HepG2 (cell line): ENCODE results near the gene SNAPC4.

ENCODE experiments used
- GABPB1 ChIP-seq: IDR thresholded peaks from 2 replicates; pipeline ENCODE4 v1.6.1; 2016; ENCODE audit warnings: mild to moderate bottlenecking, missing genetic modification reagents, moderate library complexity, missing compliant biosample characterization
- RFXAP ChIP-seq: sonication (generic); formaldehyde crosslinking; IDR thresholded peaks from 2 replicates; pipeline ENCODE4 v1.4.0; 2020; ENCODE audit warnings: missing genetic modification reagents, borderline replicate concordance
- TCF12 ChIP-seq, 2 experiments: fragments of 450-650 bp in 1 of 2; sonication (generic) in 1 of 2; formaldehyde crosslinking in 1 of 2; IDR thresholded peaks; 2 replicates each; pipeline versions ENCODE4 v1.6.1 to v1.8.0; 2017 to 2022; ENCODE audit warnings: antibody characterized with exemption in 1 of 2, mild to moderate bottlenecking in 1 of 2, missing genetic modification reagents in 1 of 2, moderate library complexity in 1 of 2
- TF ChIP-seq, protein P1 (sequence below): sonication (generic); formaldehyde crosslinking; IDR thresholded peaks from 2 replicates; pipeline ENCODE4; 2020; ENCODE audit warnings: missing genetic modification reagents, mild to moderate bottlenecking, borderline replicate concordance
- TF ChIP-seq, protein P2 (sequence below): sonication (generic); formaldehyde crosslinking; IDR thresholded peaks from 2 replicates; pipeline ENCODE4 v1.8.1; 2022; ENCODE audit warnings: mild to moderate bottlenecking, missing genetic modification reagents

DNA sequence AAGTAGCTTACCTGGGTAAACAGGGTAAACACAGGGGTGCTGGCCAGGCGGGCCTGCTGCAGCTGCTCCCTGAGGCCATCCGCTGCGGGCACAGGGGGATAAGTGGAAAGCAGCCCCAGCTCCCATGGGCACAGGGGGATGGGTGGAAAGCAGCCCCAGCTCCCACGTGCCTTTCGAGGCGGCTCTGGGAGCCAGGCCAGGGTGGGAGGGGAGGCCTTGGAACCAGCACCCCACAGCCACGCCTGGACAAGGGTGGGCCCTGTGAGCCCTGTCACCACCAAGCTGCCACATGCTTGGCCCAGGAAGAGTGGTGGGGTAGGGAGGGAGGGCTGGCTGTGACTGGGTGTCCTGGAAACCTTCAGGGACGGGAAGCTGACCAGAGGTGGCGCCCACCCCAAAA, 18.7 kb downstream of the SNAPC4 start:
- TF ChIP-seq RFXAP (CRISPR knock-in tag), result no peak
- TF ChIP-seq, protein P1, sequence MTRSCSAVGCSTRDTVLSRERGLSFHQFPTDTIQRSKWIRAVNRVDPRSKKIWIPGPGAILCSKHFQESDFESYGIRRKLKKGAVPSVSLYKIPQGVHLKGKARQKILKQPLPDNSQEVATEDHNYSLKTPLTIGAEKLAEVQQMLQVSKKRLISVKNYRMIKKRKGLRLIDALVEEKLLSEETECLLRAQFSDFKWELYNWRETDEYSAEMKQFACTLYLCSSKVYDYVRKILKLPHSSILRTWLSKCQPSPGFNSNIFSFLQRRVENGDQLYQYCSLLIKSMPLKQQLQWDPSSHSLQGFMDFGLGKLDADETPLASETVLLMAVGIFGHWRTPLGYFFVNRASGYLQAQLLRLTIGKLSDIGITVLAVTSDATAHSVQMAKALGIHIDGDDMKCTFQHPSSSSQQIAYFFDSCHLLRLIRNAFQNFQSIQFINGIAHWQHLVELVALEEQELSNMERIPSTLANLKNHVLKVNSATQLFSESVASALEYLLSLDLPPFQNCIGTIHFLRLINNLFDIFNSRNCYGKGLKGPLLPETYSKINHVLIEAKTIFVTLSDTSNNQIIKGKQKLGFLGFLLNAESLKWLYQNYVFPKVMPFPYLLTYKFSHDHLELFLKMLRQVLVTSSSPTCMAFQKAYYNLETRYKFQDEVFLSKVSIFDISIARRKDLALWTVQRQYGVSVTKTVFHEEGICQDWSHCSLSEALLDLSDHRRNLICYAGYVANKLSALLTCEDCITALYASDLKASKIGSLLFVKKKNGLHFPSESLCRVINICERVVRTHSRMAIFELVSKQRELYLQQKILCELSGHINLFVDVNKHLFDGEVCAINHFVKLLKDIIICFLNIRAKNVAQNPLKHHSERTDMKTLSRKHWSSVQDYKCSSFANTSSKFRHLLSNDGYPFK (CRISPR knock-in tag), result no peak
- TF ChIP-seq, protein P2, sequence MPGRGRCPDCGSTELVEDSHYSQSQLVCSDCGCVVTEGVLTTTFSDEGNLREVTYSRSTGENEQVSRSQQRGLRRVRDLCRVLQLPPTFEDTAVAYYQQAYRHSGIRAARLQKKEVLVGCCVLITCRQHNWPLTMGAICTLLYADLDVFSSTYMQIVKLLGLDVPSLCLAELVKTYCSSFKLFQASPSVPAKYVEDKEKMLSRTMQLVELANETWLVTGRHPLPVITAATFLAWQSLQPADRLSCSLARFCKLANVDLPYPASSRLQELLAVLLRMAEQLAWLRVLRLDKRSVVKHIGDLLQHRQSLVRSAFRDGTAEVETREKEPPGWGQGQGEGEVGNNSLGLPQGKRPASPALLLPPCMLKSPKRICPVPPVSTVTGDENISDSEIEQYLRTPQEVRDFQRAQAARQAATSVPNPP, result no peak
- TF ChIP-seq TCF12 (IDR thresholded peaks at IDR 0.05), result no peak
- no peak for TF ChIP-seq TCF12 (CRISPR knock-in tag; IDR thresholded peaks at IDR 0.05)
- TF ChIP-seq GABPB1 (CRISPR knock-in tag), result no peak
